ENCODE data around the gene GTF2A2. TPM values are rescaled to one million over a fixed set of nuclear protein-coding genes. Genes with fewer than 3 reads are reported as not detected.
"Not testable (repeated sequence)": the region's sequence is repeated elsewhere in the genome, so short reads cannot be mapped to it uniquely, and the experiment has no call there.

GTF2A2 gene
- total RNA-seq, 3 donors from 2014 or later = 87.8 to 145 (median 99.6) TPM

DNA sequence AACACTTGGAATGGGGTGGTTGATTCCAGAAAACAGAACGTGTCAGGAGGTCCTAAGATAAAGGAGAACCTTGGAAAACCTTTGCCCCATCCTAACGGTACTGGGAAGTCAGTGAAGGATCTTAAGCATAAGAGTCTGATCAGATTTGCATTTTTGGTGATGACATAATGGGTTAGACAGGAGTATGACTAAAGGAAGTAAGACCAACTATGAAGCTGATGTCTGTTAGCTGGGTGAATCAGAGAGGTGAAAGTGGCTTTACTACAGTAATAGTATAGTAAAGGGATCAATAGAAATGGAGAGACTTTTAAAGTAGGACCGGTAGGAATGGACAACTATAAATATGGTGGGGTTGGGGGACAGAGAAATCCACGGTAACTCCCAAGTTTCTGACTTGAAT is 12.6 kb downstream of the GTF2A2 start:
- Histone ChIP-seq H3K4me3 (no peak overlapping the region), H3K36me3 (ENCODE audit: low read depth) (peaks cover 9% of the 10 kb centered on the region), H3K9me3 (no peaks in the 10 kb centered on the region), H3K4me1 (ENCODE audit: low read depth) (no peaks in the 10 kb centered on the region)
- ATAC-seq (peak; percentile 43), DNase-seq (no peak)
- TF ChIP-seq, protein P1, sequence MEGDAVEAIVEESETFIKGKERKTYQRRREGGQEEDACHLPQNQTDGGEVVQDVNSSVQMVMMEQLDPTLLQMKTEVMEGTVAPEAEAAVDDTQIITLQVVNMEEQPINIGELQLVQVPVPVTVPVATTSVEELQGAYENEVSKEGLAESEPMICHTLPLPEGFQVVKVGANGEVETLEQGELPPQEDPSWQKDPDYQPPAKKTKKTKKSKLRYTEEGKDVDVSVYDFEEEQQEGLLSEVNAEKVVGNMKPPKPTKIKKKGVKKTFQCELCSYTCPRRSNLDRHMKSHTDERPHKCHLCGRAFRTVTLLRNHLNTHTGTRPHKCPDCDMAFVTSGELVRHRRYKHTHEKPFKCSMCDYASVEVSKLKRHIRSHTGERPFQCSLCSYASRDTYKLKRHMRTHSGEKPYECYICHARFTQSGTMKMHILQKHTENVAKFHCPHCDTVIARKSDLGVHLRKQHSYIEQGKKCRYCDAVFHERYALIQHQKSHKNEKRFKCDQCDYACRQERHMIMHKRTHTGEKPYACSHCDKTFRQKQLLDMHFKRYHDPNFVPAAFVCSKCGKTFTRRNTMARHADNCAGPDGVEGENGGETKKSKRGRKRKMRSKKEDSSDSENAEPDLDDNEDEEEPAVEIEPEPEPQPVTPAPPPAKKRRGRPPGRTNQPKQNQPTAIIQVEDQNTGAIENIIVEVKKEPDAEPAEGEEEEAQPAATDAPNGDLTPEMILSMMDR (IDR thresholded peaks at IDR 0.05) = no peak
- intact Hi-C loops (cut with DNase I, micrococcal nuclease) = no loop called here

- intact Hi-C loops (cut with DNase I, micrococcal nuclease) = no loop called here
- Histone ChIP-seq H3K36me3 (ENCODE audit: low read depth) (peaks cover 9% of the 10 kb centered on the region), H3K4me1 (ENCODE audit: low read depth) (no peaks in the 10 kb centered on the region), H3K9me3 (no peaks in the 10 kb centered on the region), H3K4me3 (no peak overlapping the region)
- TF ChIP-seq, protein P1 (IDR thresholded peaks at IDR 0.05) = no peak
- no peak for DNase-seq
- no peak for ATAC-seq
Measured at GRCh38 chr15:59642351-59642750, 15.0 kb downstream of the GTF2A2 start.

DNA sequence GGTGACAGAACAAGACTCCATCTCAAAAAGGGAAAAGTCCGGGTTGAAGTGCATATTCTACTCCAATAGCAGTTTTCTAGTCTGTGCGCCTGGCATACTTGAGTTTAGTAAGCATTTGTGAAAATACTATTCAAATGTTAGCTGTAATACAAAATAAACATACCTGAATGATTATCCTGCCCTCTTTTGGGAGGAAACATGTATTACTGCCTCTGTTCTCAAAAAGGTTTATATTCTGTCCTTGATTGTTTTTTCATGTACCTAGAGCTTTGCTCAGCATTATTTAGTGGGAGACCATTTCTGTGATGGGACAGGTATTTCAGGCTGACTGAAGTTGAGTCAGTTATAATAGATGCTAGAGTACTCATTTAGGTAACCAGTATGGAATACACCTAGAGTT is 19.8 kb downstream of the GTF2A2 start:
- DNase-seq; H3K4me3 ChIP-seq; H3K36me3 ChIP-seq (ENCODE audit: low read depth); ATAC-seq; H3K4me1 ChIP-seq (ENCODE audit: low read depth); H3K9me3 ChIP-seq; intact Hi-C loops (cut with DNase I, micrococcal nuclease): not testable (repeated sequence)

DNA sequence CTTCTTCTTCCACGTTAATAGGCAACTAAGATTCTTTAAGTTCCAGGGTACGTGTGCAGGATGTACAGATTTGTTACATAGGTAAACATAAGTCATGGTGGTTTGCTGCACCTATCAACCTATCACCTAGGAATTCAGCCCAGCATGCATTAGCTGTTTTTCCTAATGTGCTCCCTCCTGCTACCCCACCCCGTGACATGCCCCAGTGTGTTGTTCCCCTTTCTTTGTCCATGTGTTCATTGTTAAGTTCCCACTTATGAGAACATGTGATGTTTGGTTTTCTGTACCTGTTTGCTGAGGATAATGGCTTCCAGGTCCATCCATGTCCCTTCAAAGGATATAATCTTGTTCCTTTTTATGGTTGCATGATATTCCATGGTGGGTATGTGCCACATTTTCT is 21.1 kb downstream of the GTF2A2 start:
- TF ChIP-seq, protein P1 (IDR thresholded peaks at IDR 0.05) = no peak
- no peaks in the 10 kb centered on the region for H3K4me1 ChIP-seq (ENCODE audit: low read depth)
- intact Hi-C loops (cut with DNase I, micrococcal nuclease) = no loop called here
- DNase-seq (no peak), ATAC-seq (no peak)
- no peak overlapping the region for H3K4me3 ChIP-seq
- H3K36me3 ChIP-seq (ENCODE audit: low read depth) = peaks cover 6% of the 10 kb centered on the region
- no peaks in the 10 kb centered on the region for H3K9me3 ChIP-seq

GRCh38 chr15:59632714-59633113 is 24.6 kb downstream of the GTF2A2 start:
- H3K4me3 ChIP-seq = no peak overlapping the region
- intact Hi-C loops (cut with DNase I, micrococcal nuclease) = no loop called here
- DNase-seq = no peak
- no peaks in the 10 kb centered on the region for H3K4me1 ChIP-seq (ENCODE audit: low read depth)
- H3K9me3 ChIP-seq = no peaks in the 10 kb centered on the region
- H3K36me3 ChIP-seq (ENCODE audit: low read depth) = no peaks in the 10 kb centered on the region
- peak; percentile 28 for ATAC-seq
- TF ChIP-seq, protein P1 (IDR thresholded peaks at IDR 0.05) = no peak

DNA sequence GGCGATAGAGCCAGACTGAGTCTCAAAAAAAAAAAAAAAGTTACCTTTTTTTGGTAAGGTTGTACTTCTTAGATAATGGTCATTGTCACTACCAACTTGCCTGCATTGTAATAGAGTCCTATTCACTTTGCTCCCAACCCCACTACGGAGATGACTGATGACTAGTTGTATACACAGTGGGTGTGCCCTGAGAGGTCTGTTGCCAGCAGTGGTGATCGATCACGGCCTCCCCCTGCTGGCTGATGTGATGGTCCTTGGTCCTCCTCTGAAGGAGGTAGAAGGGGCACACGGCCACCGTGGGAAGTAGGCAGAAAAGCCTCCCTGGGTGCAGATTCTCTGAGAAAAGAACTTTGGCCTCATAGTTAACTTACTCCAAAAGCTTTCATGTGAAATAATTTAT is 35.0 kb downstream of the GTF2A2 start:
- intact Hi-C loops (cut with DNase I, micrococcal nuclease) = no loop called here
- TF ChIP-seq, protein P1 (IDR thresholded peaks at IDR 0.05) = peak; percentile 25
- H3K4me1 ChIP-seq (ENCODE audit: low read depth) = peaks cover 4% of the 10 kb centered on the region
- H3K9me3 ChIP-seq = no peaks in the 10 kb centered on the region
- no peaks in the 10 kb centered on the region for H3K36me3 ChIP-seq (ENCODE audit: low read depth)
- H3K4me3 ChIP-seq = no peak overlapping the region
- DNase-seq (peak; percentile 74 to 85 (median 80)), ATAC-seq (peak; percentile 92)

Measured in mucosa of descending colon (tissue), 3 donors.